ENCODE results near the gene RGMB.
"Not testable (repeated sequence)": the region's sequence is repeated elsewhere in the genome, so short reads cannot be mapped to it uniquely, and the experiment has no call there.

GRCh38 chr5:98737441-98737840, 36.0 kb upstream of the RGMB start:
- TF ChIP-seq POLR2A (IDR thresholded peaks at IDR 0.05): not testable (repeated sequence)
- TF ChIP-seq, protein P1, sequence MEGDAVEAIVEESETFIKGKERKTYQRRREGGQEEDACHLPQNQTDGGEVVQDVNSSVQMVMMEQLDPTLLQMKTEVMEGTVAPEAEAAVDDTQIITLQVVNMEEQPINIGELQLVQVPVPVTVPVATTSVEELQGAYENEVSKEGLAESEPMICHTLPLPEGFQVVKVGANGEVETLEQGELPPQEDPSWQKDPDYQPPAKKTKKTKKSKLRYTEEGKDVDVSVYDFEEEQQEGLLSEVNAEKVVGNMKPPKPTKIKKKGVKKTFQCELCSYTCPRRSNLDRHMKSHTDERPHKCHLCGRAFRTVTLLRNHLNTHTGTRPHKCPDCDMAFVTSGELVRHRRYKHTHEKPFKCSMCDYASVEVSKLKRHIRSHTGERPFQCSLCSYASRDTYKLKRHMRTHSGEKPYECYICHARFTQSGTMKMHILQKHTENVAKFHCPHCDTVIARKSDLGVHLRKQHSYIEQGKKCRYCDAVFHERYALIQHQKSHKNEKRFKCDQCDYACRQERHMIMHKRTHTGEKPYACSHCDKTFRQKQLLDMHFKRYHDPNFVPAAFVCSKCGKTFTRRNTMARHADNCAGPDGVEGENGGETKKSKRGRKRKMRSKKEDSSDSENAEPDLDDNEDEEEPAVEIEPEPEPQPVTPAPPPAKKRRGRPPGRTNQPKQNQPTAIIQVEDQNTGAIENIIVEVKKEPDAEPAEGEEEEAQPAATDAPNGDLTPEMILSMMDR (IDR thresholded peaks at IDR 0.05): not testable (repeated sequence)
